Endodermal cell (in vitro differentiated cells): Measurements from ENCODE around the gene BRI3BP. TPM values are rescaled to one million over a fixed set of nuclear protein-coding genes. Genes with fewer than 3 reads are reported as not detected.

Experiments used
- DNase-seq: peaks from one replicate; pipeline ENCODE4 v3.0.0-alpha.2; 2017
- H3K27ac ChIP-seq: 2 replicates; pipeline ENCODE4 v1.5.1; 2013; ENCODE audit warnings: mild to moderate bottlenecking, low read depth, low read length, moderate library complexity
- H3K27me3 ChIP-seq: 2 replicates; pipeline ENCODE4 v1.6.1; 2013; ENCODE audit warnings: mild to moderate bottlenecking, low read length, moderate library complexity; ENCODE audit not compliant: insufficient read depth, control insufficient read depth, poor library complexity, severe bottlenecking
- H3K36me3 ChIP-seq: 2 replicates; pipeline ENCODE4 v1.7.0; 2013; ENCODE audit warnings: mild to moderate bottlenecking, low read length, moderate library complexity; ENCODE audit not compliant: control insufficient read depth, insufficient read depth
- H3K4me1 ChIP-seq: one replicate; pipeline ENCODE4 v1.7.0; 2013; ENCODE audit warnings: low read length; ENCODE audit not compliant: control insufficient read depth, insufficient read depth
- H3K4me3 ChIP-seq: 2 replicates; pipeline ENCODE4 v1.5.1; 2013; ENCODE audit warnings: mild to moderate bottlenecking, low read length, moderate library complexity
- H3K9ac ChIP-seq: 2 replicates; pipeline ENCODE4 v1.6.1; 2013; ENCODE audit warnings: mild to moderate bottlenecking, low read length, moderate library complexity; ENCODE audit not compliant: poor library complexity, severe bottlenecking; ENCODE audit errors: extremely low read depth
- H3K9me3 ChIP-seq: 2 replicates; pipeline ENCODE4 v1.6.1; 2013; ENCODE audit warnings: mild to moderate bottlenecking, low read length, moderate library complexity; ENCODE audit not compliant: control insufficient read depth
- H3K27ac Mint-ChIP-seq: 2 replicates; pipeline ENCODE4 v1.8.0; 2020; ENCODE audit warnings: mixed read lengths
- H3K27me3 Mint-ChIP-seq: 2 replicates; pipeline ENCODE4 v1.8.0; 2021; ENCODE audit warnings: mild to moderate bottlenecking, mixed read lengths; ENCODE audit not compliant: insufficient read depth
- H3K36me3 Mint-ChIP-seq: 2 replicates; pipeline ENCODE4 v1.8.0; 2020; ENCODE audit warnings: low read depth, mixed read lengths
- H3K4me1 Mint-ChIP-seq: 2 replicates; pipeline ENCODE4 v1.8.0; 2020; ENCODE audit warnings: mixed read lengths
- H3K4me3 Mint-ChIP-seq: 2 replicates; pipeline ENCODE4 v1.8.0; 2020; ENCODE audit warnings: mild to moderate bottlenecking, moderate library complexity, mixed read lengths
- H3K9me3 Mint-ChIP-seq: 2 replicates; pipeline ENCODE4 v1.8.0; 2020; ENCODE audit warnings: mild to moderate bottlenecking, mixed read lengths
- CTCF ChIP-seq: fragments of 200-600 bp; sonication (generic); conservative IDR thresholded peaks from 2 replicates; pipeline ENCODE4 v1.5.0; 2021; ENCODE audit warnings: antibody characterized with exemption, mild to moderate bottlenecking
- WGBS, 2 experiments: methylation state at CpG; one replicate each; pipeline versions ENCODE4 v1.1.5 to v1.1.7; 2013; ENCODE audit warnings: missing lambda C conversion rate in 2 of 2, mixed read lengths in 1 of 2; ENCODE audit not compliant: insufficient coverage in 1 of 2, insufficient read length in 1 of 2; 5-methylcytosine and 5-hydroxymethylcytosine counted together
- total RNA-seq, 2 donors: library from RNA; stranded (reverse); fragmentation: NEBNext Ultra II Directional in 1 of 2; extraction: Animal tissue kit (Norgen Biotek cat#: 25700) in 1 of 2; gene quantifications; 2 replicates in 1 of 2; 3 replicates in 1 of 2; pipeline ENCODE4 v1.2.1, GENCODE V29; 2021

The BRI3BP gene
- total RNA-seq, 2 donors from 2014 or later = 10.5 to 16.0 TPM

GRCh38 chr12:124952295-124952694 lies 41.1 kb upstream of the BRI3BP start:
- Histone ChIP-seq H3K36me3 (peaks cover 40% of the 10 kb centered on the region), H3K27ac (no peak overlapping the region), H3K9ac (no peak overlapping the region), H3K9me3 (no peaks in the 10 kb centered on the region), H3K27me3 (no peaks in the 10 kb centered on the region), H3K4me1 (no peaks in the 10 kb centered on the region), H3K4me3 (no peak overlapping the region)
- no peak overlapping the region for H3K4me3 Mint-ChIP-seq
- no peaks in the 10 kb centered on the region for H3K9me3 Mint-ChIP-seq
- H3K27me3 Mint-ChIP-seq = no peaks in the 10 kb centered on the region
- H3K4me1 Mint-ChIP-seq = no peaks in the 10 kb centered on the region
- H3K36me3 Mint-ChIP-seq = peaks cover 53% of the 10 kb centered on the region
- WGBS, 2 experiments = 90 to 94% methylated on average over 9 to 17 of the region's 17 CpGs
- no peak overlapping the region for H3K27ac Mint-ChIP-seq
- no peak for TF ChIP-seq CTCF
- DNase-seq = no peak

- Mint-ChIP-seq H3K27me3 (no peaks in the 10 kb centered on the region), H3K4me3 (no peak overlapping the region), H3K4me1 (no peaks in the 10 kb centered on the region), H3K27ac (no peak overlapping the region), H3K36me3 (peaks cover 58% of the 10 kb centered on the region), H3K9me3 (no peaks in the 10 kb centered on the region)
- no peaks in the 10 kb centered on the region for H3K4me1 ChIP-seq
- no peaks in the 10 kb centered on the region for H3K27me3 ChIP-seq
- no peak overlapping the region for H3K27ac ChIP-seq
- no peaks in the 10 kb centered on the region for H3K9me3 ChIP-seq
- peaks cover 42% of the 10 kb centered on the region for H3K36me3 ChIP-seq
- no peak overlapping the region for H3K9ac ChIP-seq
- no peak for DNase-seq
- no peak for TF ChIP-seq CTCF
- WGBS, 2 experiments = 96 to 100% methylated on average over 7 to 8 of the region's 8 CpGs
- H3K4me3 ChIP-seq = no peak overlapping the region
These were observed 40.6 kb upstream of the BRI3BP start for GRCh38 chr12:124952801-124953200.

GRCh38 chr12:124953689-124954405 lies 39.6 kb upstream of the BRI3BP start:
- peaks cover 63% of the 10 kb centered on the region for H3K36me3 Mint-ChIP-seq
- 95 to 97% methylated on average over 23 to 32 of the region's 32 CpGs for WGBS, 2 experiments

More at GRCh38 chr12:124953689-124954405, 39.6 kb upstream of the BRI3BP start:
- Histone ChIP-seq H3K27me3 (no peaks in the 10 kb centered on the region), H3K4me1 (no peaks in the 10 kb centered on the region), H3K9me3 (no peaks in the 10 kb centered on the region), H3K27ac (no peak overlapping the region), H3K36me3 (peaks cover 49% of the 10 kb centered on the region), H3K9ac (no peak overlapping the region), H3K4me3 (no peak overlapping the region)
- no peaks in the 10 kb centered on the region for H3K27me3 Mint-ChIP-seq
- H3K4me3 Mint-ChIP-seq = no peak overlapping the region
- H3K9me3 Mint-ChIP-seq = no peaks in the 10 kb centered on the region
- no peak for TF ChIP-seq CTCF
- no peaks in the 10 kb centered on the region for H3K4me1 Mint-ChIP-seq
- no peak for DNase-seq
- no peak overlapping the region for H3K27ac Mint-ChIP-seq
